ENCODE measurements around the gene ZNF507.

DNA sequence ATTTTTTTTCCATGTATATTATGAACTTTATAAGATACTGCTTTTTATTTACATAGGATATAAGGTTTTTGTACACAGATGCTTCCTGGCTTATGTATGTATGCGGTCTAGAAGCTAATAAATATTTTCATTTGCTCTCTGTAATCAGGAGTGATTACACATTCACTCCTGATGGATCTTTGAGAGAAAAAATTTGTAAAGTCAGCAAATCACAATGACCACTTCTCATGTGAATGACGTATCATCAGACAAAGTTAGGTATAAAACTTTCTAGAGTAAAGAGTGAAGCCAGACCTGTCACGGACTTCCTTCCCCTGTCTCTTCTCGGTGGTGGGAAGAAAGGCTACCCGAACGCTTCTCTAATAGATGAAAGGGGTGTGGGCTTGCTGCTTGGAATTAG, 91.3 kb downstream of the ZNF507 start:
- TF ChIP-seq, protein P1, sequence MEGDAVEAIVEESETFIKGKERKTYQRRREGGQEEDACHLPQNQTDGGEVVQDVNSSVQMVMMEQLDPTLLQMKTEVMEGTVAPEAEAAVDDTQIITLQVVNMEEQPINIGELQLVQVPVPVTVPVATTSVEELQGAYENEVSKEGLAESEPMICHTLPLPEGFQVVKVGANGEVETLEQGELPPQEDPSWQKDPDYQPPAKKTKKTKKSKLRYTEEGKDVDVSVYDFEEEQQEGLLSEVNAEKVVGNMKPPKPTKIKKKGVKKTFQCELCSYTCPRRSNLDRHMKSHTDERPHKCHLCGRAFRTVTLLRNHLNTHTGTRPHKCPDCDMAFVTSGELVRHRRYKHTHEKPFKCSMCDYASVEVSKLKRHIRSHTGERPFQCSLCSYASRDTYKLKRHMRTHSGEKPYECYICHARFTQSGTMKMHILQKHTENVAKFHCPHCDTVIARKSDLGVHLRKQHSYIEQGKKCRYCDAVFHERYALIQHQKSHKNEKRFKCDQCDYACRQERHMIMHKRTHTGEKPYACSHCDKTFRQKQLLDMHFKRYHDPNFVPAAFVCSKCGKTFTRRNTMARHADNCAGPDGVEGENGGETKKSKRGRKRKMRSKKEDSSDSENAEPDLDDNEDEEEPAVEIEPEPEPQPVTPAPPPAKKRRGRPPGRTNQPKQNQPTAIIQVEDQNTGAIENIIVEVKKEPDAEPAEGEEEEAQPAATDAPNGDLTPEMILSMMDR (IDR thresholded peaks at IDR 0.05), result no peak
- TF ChIP-seq POLR2A (IDR thresholded peaks at IDR 0.05) (no peak), POLR2AphosphoS5 (IDR thresholded peaks at IDR 0.05; ENCODE audit: insufficient read depth in 1 of 2, low read depth in 1 of 2) (no peak)
